ENCODE data around the gene KCNK13. TPM values are rescaled to one million over a fixed set of nuclear protein-coding genes. Genes with fewer than 3 reads are reported as not detected.
"Not testable (repeated sequence)": the region's sequence is repeated elsewhere in the genome, so short reads cannot be mapped to it uniquely, and the experiment has no call there.

Gene KCNK13
- total RNA-seq, 1 donor from 2014 or later = 3.2 TPM

GRCh38 chr14:90088176-90088575 lies 26.4 kb downstream of the KCNK13 start:
- no peaks in the 10 kb centered on the region for H3K4me1 Mint-ChIP-seq (ENCODE audit: unreplicated experiment)
- no peak overlapping the region for H3K4me3 Mint-ChIP-seq
- H3K9me3 Mint-ChIP-seq = no peaks in the 10 kb centered on the region
- no peaks in the 10 kb centered on the region for H3K36me3 Mint-ChIP-seq
- H3K27me3 Mint-ChIP-seq = peaks cover 4% of the 10 kb centered on the region
- no peak overlapping the region for H3K27ac Mint-ChIP-seq
- DNase-seq (ENCODE audit: extremely low spot score, unreplicated experiment) = no peak
- no peak for TF ChIP-seq CTCF (conservative IDR thresholded peaks at IDR 0.05)

- H3K27me3 Mint-ChIP-seq; H3K9me3 Mint-ChIP-seq; H3K4me3 Mint-ChIP-seq; DNase-seq (ENCODE audit: extremely low spot score, unreplicated experiment); H3K36me3 Mint-ChIP-seq; H3K27ac Mint-ChIP-seq; H3K4me1 Mint-ChIP-seq (ENCODE audit: unreplicated experiment): not testable (repeated sequence)
Measured at GRCh38 chr14:90089486-90089885, 27.7 kb downstream of the KCNK13 start.

DNA sequence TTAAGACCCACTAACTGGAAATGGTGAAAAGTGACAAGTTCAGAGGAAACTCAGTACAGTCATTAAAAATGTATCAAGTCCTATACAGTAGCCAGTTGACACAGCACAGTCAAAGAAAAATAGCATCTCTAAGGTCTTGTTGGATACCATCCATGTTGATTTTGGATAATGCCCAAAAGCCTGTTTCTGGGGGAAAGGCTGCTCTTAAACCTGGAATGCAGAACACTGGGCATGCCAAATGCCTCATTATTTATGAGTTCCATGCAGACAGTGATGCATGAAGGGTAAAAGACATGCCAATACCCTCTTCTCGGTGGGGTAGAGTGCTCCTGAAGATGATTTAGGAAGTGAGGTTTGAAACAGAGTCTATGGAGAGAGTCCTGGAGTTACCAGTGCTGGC lies 29.6 kb downstream of the KCNK13 start:
- H3K36me3 Mint-ChIP-seq = no peaks in the 10 kb centered on the region
- TF ChIP-seq CTCF (conservative IDR thresholded peaks at IDR 0.05) = no peak
- no peaks in the 10 kb centered on the region for H3K4me1 Mint-ChIP-seq (ENCODE audit: unreplicated experiment)
- H3K27me3 Mint-ChIP-seq = peaks cover 4% of the 10 kb centered on the region
- no peaks in the 10 kb centered on the region for H3K9me3 Mint-ChIP-seq
- H3K27ac Mint-ChIP-seq = no peak overlapping the region
- no peak overlapping the region for H3K4me3 Mint-ChIP-seq
- DNase-seq (ENCODE audit: extremely low spot score, unreplicated experiment) = no peak

DNA sequence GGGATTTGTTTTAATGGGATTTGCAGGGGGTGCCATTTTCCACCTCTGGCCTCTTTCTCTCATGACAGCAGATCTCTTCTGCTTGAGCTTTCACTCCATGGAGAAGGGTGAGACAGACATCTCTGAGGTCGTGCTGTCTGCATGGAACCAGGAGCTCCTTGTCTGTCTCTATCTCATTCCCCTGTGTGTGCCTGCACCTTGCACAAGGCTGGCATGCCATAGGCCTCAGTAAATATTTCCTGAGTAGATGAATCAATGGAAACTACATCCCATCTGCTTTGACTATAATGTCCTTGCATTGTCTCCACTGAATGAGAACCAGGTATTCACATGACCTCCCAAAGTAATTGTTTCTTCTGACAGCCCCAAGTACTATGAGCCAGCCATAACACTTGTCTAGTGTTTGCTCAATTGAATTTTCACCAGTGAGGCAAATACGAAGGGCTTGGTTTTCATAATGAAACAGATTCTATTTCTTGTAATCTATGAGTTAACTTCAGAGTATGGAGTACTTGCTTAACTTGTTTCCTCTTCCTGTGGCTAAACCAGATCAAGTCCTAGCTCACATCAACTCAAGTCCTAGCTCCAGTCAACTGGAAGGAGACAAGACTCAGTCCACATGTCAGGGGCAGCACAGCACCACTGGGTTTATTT lies 32.3 kb downstream of the KCNK13 start:
- Mint-ChIP-seq H3K27ac (peak overlapping the region; percentile 49), H3K4me1 (ENCODE audit: unreplicated experiment) (no peaks in the 10 kb centered on the region), H3K4me3 (no peak overlapping the region), H3K27me3 (no peaks in the 10 kb centered on the region), H3K36me3 (no peaks in the 10 kb centered on the region), H3K9me3 (no peaks in the 10 kb centered on the region)
- DNase-seq (ENCODE audit: extremely low spot score, unreplicated experiment) = no peak
- no peak for TF ChIP-seq CTCF (conservative IDR thresholded peaks at IDR 0.05)

DNA sequence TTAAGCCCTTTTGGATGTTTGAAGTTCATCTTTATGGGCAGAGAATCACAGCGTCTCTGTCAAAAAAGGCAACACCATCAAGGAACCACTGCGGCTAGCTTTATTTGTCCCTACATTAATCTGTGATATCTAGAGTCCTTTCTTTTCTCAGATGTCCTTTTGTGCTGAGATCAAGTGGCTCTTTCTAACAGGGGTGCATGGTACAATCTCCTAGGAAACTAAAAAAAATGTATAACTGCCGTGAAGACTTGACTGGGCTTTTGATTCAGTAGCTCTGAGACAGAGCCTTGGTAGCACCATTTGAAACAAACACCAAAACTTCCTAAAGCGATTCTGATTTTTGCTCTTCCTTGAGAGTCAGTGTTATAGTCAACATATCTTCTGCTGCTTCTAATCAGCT lies 33.3 kb downstream of the KCNK13 start:
- Mint-ChIP-seq H3K4me1 (ENCODE audit: unreplicated experiment) (no peaks in the 10 kb centered on the region), H3K27ac (no peak overlapping the region), H3K36me3 (no peaks in the 10 kb centered on the region), H3K4me3 (no peak overlapping the region), H3K9me3 (no peaks in the 10 kb centered on the region), H3K27me3 (no peaks in the 10 kb centered on the region)
- DNase-seq (ENCODE audit: extremely low spot score, unreplicated experiment) = no peak
- TF ChIP-seq CTCF (conservative IDR thresholded peaks at IDR 0.05) = no peak

GRCh38 chr14:90096566-90096965 lies 34.8 kb downstream of the KCNK13 start:
- DNase-seq (ENCODE audit: extremely low spot score, unreplicated experiment) = no peak
- Mint-ChIP-seq H3K36me3 (no peaks in the 10 kb centered on the region), H3K27me3 (no peaks in the 10 kb centered on the region), H3K4me1 (ENCODE audit: unreplicated experiment) (no peaks in the 10 kb centered on the region), H3K9me3 (no peaks in the 10 kb centered on the region), H3K27ac (no peak overlapping the region), H3K4me3 (no peak overlapping the region)
- TF ChIP-seq CTCF (conservative IDR thresholded peaks at IDR 0.05) = no peak

All from type B pancreatic cell (in vitro differentiated cells).